B cell (primary cell): Measurements from ENCODE around the gene SERPINE2. TPM values are rescaled to one million over a fixed set of nuclear protein-coding genes. Genes with fewer than 3 reads are reported as not detected.

Experiments
- ATAC-seq: fragments of 200-7000 bp; cut with Tn5 transposase; one replicate; pipeline ENCODE4 v1.10.0; 2021; ENCODE audit warnings: low read depth, mild to moderate bottlenecking, moderate number of reproducible peaks, moderate library complexity
- CTCF ChIA-PET: fragments of 350-600 bp; sonication (Branson Sonifier 250); formaldehyde crosslinking; loops from one replicate; lab custom pipeline; 2021; ENCODE audit warnings: antibody characterized with exemption, inconsistent platforms; lab: Charles Lee
- POLR2A ChIA-PET: fragments of 350-600 bp; sonication (Branson Sonifier 250); formaldehyde crosslinking; loops from one replicate; lab custom pipeline; 2021; ENCODE audit warnings: antibody characterized with exemption; lab: Charles Lee
- DNase-seq: peaks from one replicate; pipeline ENCODE4 v3.0.0; 2013
- H2AFZ ChIP-seq: 2 replicates; pipeline ENCODE4 v1.6.1; 2012; ENCODE audit warnings: mild to moderate bottlenecking, low read depth, low read length; ENCODE audit not compliant: insufficient read depth, poor library complexity, severe bottlenecking
- H3K27ac ChIP-seq, 2 donors: 1 replicate in 1 of 2; 2 replicates in 1 of 2; pipeline ENCODE4 v1.5.1; 2012 to 2013; ENCODE audit warnings: low read length in 2 of 2, mild to moderate bottlenecking in 2 of 2, moderate library complexity in 1 of 2
- H3K27me3 ChIP-seq, 4 experiments: fragments of 200-600 bp in 1 of 4; sonication (generic) in 1 of 4; replicated peaks in 1 of 4; 1 replicate in 2 of 4; 2 replicates in 2 of 4; pipeline versions ENCODE4 v1.6.1 to v1.7.0; 2013 to 2016; ENCODE audit warnings: low read length in 3 of 4, mild to moderate bottlenecking in 2 of 4, mixed read lengths in 1 of 4, moderate library complexity in 1 of 4; ENCODE audit not compliant: insufficient read depth in 4 of 4, control insufficient read depth in 3 of 4; ENCODE audit errors: control extremely low read depth in 1 of 4
- H3K36me3 ChIP-seq, 2 experiments: replicated peaks in 1 of 2; 1 replicate in 1 of 2; 2 replicates in 1 of 2; pipeline versions ENCODE4 v1.6.1 to v1.7.1; 2013; ENCODE audit warnings: low read length in 1 of 2; ENCODE audit not compliant: insufficient read depth in 2 of 2, control insufficient read depth in 1 of 2; ENCODE audit errors: control extremely low read depth in 1 of 2, extremely low read depth in 1 of 2
- H3K4me1 ChIP-seq, 2 donors: fragments of 200-600 bp in 1 of 2; sonication (generic) in 1 of 2; 1 replicate in 1 of 2; 2 replicates in 1 of 2; pipeline versions ENCODE4 v1.5.1 to v1.6.1; 2013 to 2017; ENCODE audit warnings: low read length in 2 of 2; ENCODE audit not compliant: control insufficient read depth in 2 of 2, insufficient read depth in 2 of 2
- H3K4me2 ChIP-seq: replicated peaks from 2 replicates; pipeline ENCODE3; 2012; ENCODE audit warnings: mild to moderate bottlenecking, low read depth, low read length; ENCODE audit not compliant: poor library complexity, severe bottlenecking
- H3K4me3 ChIP-seq, 5 experiments: fragments of 200-600 bp in 1 of 5; sonication (generic) in 1 of 5; 1 replicate in 3 of 5; 2 replicates in 2 of 5; pipeline versions ENCODE4 v1.5.1 to v1.7.0; 2011 to 2016; ENCODE audit warnings: low read length in 4 of 5, mild to moderate bottlenecking in 4 of 5, low read depth in 2 of 5, control low read depth in 1 of 5, moderate library complexity in 1 of 5; ENCODE audit not compliant: insufficient read depth in 1 of 5; ENCODE audit errors: control extremely low read depth in 1 of 5, extremely low read depth in 1 of 5
- H3K79me2 ChIP-seq: fragments of 200-600 bp; sonication (generic); one replicate; pipeline ENCODE4 v1.6.0; 2016; ENCODE audit warnings: low read length; ENCODE audit not compliant: control insufficient read depth, insufficient read depth
- H3K9ac ChIP-seq: fragments of 200-600 bp; sonication (generic); 2 replicates; pipeline ENCODE4 v1.6.1; 2017; ENCODE audit warnings: mild to moderate bottlenecking, low read length, moderate library complexity
- H3K9me3 ChIP-seq, 3 donors: one replicate each; pipeline versions ENCODE4 v1.6.1 to v1.7.1; 2013; ENCODE audit warnings: low read length in 2 of 3; ENCODE audit not compliant: control insufficient read depth in 2 of 3, insufficient read depth in 1 of 3; ENCODE audit errors: control extremely low read depth in 1 of 3
- H4K20me1 ChIP-seq: 2 replicates; pipeline ENCODE4 v1.6.0; 2012; ENCODE audit warnings: mild to moderate bottlenecking, low read length; ENCODE audit not compliant: insufficient read depth, control insufficient read depth, poor library complexity, severe bottlenecking
- H3K27ac Mint-ChIP-seq: one replicate; pipeline ENCODE4 v1.8.0; 2021; ENCODE audit warnings: mixed read lengths
- H3K27me3 Mint-ChIP-seq: one replicate; pipeline ENCODE4 v1.8.0; 2021; ENCODE audit warnings: mixed read lengths
- H3K4me1 Mint-ChIP-seq: one replicate; pipeline ENCODE4 v1.8.0; 2021; ENCODE audit warnings: mixed read lengths
- H3K4me3 Mint-ChIP-seq: one replicate; pipeline ENCODE4 v1.8.0; 2021; ENCODE audit warnings: mixed read lengths
- H3K9me3 Mint-ChIP-seq: one replicate; pipeline ENCODE4 v1.8.0; 2022; ENCODE audit warnings: mixed read lengths; ENCODE audit not compliant: insufficient read depth
- CTCF ChIP-seq: fragments of 200-600 bp; IDR thresholded peaks from one replicate; pipeline ENCODE4 v1.8.0; 2022; ENCODE audit warnings: antibody characterized with exemption, mild to moderate bottlenecking
- EZH2 ChIP-seq: IDR thresholded peaks from 2 replicates; pipeline ENCODE4 v1.6.1; 2012; ENCODE audit warnings: borderline replicate concordance, low read depth, mild to moderate bottlenecking, moderate library complexity, low read length; ENCODE audit not compliant: insufficient read depth, poor library complexity, severe bottlenecking
- WGBS: methylation state at CpG from one replicate; pipeline ENCODE4 v1.1.5; 2013; ENCODE audit warnings: missing lambda C conversion rate; ENCODE audit not compliant: insufficient coverage; 5-methylcytosine and 5-hydroxymethylcytosine counted together
- intact Hi-C: fragments of 100-400 bp; cut with micrococcal nuclease; formaldehyde crosslinking; loops from one replicate; pipeline ENCODE4 v1.10.0; 2022
- polyA plus RNA-seq: library from polyadenylated mRNA; depleted of rRNA; stranded (reverse); fragments of >200 nt; gene quantifications from 2 replicates; pipeline ENCODE4 v1.2.3, GENCODE V29; 2012
- total RNA-seq, 2 donors: library from RNA; stranded (reverse); fragments of 120-200 nt in 1 of 2; gene quantifications; 1 replicate in 1 of 2; 2 replicates in 1 of 2; pipeline versions ENCODE4 v1.2.3 to v1.2.4, GENCODE V29; 2013 to 2022

The SERPINE2 gene
- total and polyA plus RNA-seq, 2 donors (not counting 1 experiment from before 2014, with no cell fraction given) = 0.45 to 1.8 TPM

GRCh38 chr2:224058048-224058775, 19.1 kb upstream of the SERPINE2 start:
- H3K4me1 ChIP-seq = no peaks in the 10 kb centered on the region
- no peak overlapping the region for H3K27ac Mint-ChIP-seq
- intact Hi-C loops = no loop called here
- 80% methylated on average over 1 of the region's 2 CpGs for WGBS
- no peak overlapping the region for H3K4me3 ChIP-seq
- ChIA-PET CTCF (interaction anchor here (1.4 kb wide), 1 partner anchor 64 kb away, joined by 4 read pairs; no protein-coding TSS in a partner anchor), POLR2A (no interaction called here)
- H3K9me3 ChIP-seq = no peaks in the 10 kb centered on the region
- H3K27me3 ChIP-seq = peaks cover 0 to 7% (median 3%) of the 10 kb centered on the region in 4 experiments
- H3K27ac ChIP-seq = no peak overlapping the region
- H3K79me2 ChIP-seq = no peaks in the 10 kb centered on the region
- H3K4me3 Mint-ChIP-seq = no peak overlapping the region
- DNase-seq (no peak), ATAC-seq (no peak)
- H3K9me3 Mint-ChIP-seq = no peaks in the 10 kb centered on the region
- peaks cover 21% of the 10 kb centered on the region for H3K27me3 Mint-ChIP-seq
- TF ChIP-seq EZH2 = no peak
- H3K4me1 Mint-ChIP-seq = no peaks in the 10 kb centered on the region
- H3K36me3 ChIP-seq = no peaks in the 10 kb centered on the region
- no peak overlapping the region for H3K9ac ChIP-seq
- H4K20me1 ChIP-seq = no peaks in the 10 kb centered on the region
- no peak overlapping the region for H2AFZ ChIP-seq
- no peak overlapping the region for H3K4me2 ChIP-seq

GRCh38 chr2:224056889-224057288, 17.8 kb upstream of the SERPINE2 start:
- H3K4me1 Mint-ChIP-seq = no peaks in the 10 kb centered on the region
- Histone ChIP-seq H3K79me2 (no peaks in the 10 kb centered on the region), H3K4me1 (no peaks in the 10 kb centered on the region), H3K27ac (no peak overlapping the region), H3K4me3 (no peak overlapping the region), H2AFZ (no peak overlapping the region), H3K4me2 (no peak overlapping the region), H3K9me3 (no peaks in the 10 kb centered on the region), H3K9ac (no peak overlapping the region), H4K20me1 (no peaks in the 10 kb centered on the region), H3K27me3 (peaks cover 0 to 10% (median 4%) of the 10 kb centered on the region in 4 experiments), H3K36me3 (no peaks in the 10 kb centered on the region)
- no peak for ATAC-seq
- WGBS = 90% methylated on average over 1 of the region's 1 CpG
- H3K27ac Mint-ChIP-seq = no peak overlapping the region
- ChIA-PET CTCF (interaction anchor here (1.5 kb wide), 1 partner anchor 63 kb away, joined by 3 read pairs; no protein-coding TSS in a partner anchor), POLR2A (no interaction called here)
- no peaks in the 10 kb centered on the region for H3K9me3 Mint-ChIP-seq
- H3K27me3 Mint-ChIP-seq = peaks cover 23% of the 10 kb centered on the region
- no peak overlapping the region for H3K4me3 Mint-ChIP-seq
- TF ChIP-seq EZH2 = no peak
- TF ChIP-seq CTCF = no peak
- intact Hi-C loops = no loop called here
- no peak for DNase-seq
